Left cardiac atrium (tissue), 4 donors: Measurements from ENCODE around the gene MBLAC1. TPM values are rescaled to one million over a fixed set of nuclear protein-coding genes. Genes with fewer than 3 reads are reported as not detected.

Experiments
- ATAC-seq, 2 donors: fragments of 200-7000 bp; cut with Tn5 transposase; one replicate each; pipeline ENCODE4 v1.9.1; 2020; ENCODE audit warnings: mild to moderate bottlenecking in 2 of 2, moderate library complexity in 2 of 2
- DNase-seq: peaks from one replicate; pipeline ENCODE4 v3.0.0-alpha.2; 2020
- intact Hi-C, 2 donors: fragments of 100-400 bp; cut with DNase I; formaldehyde crosslinking; loops; one replicate each; pipeline versions ENCODE4 v1.14.1 to v1.15.1; 2022 to 2023
- total RNA-seq, 2 donors: library from RNA; stranded (reverse); fragmentation: NEBNext Ultra II Directional; extraction: Animal tissue kit (Norgen Biotek cat#: 25700); gene quantifications; one replicate each; pipeline ENCODE4 v1.2.1, GENCODE V29; 2021
- donor health status: DM: no; HTN: yes; CAD: no.
- donor health status: DM: no; HTN: yes; CAD: no; lungs with severe emphysema.
- donor health status: DM: yes; HTN: yes; CAD: no.
- donor health status: Dilated cardiomyopathy.

Gene MBLAC1
- total RNA-seq, 2 donors from 2014 or later: 2.7 TPM

GRCh38 chr7:100093925-100094486 lies 32.8 kb upstream of the MBLAC1 start:
- DNase-seq (no peak), ATAC-seq (peak in 1 of 2 donors; percentile 34)
- intact Hi-C loops: no loop called here

- DNase-seq (no peak), ATAC-seq (no peak)
- intact Hi-C loops: no loop called here
These were observed 31.5 kb upstream of the MBLAC1 start for GRCh38 chr7:100095289-100095688.

DNA sequence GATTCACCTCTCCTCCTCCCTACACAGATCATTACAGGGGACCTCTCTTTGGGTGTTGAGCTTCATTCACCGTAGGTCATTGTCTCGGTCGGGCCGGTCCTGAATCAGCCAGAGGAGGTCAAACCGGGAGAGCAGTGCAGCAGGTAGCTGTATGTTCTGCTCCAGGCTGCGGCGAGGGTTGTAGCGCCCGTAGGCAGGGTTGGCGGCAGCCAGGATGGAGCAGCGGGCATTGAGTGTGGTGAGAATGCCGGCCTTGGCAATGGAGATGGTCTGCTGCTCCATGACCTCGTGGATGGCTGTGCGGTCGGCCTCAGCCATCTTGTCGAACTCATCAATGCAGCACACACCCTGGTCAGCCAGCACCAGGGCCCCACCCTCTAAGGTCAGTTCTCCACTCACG lies 31.1 kb upstream of the MBLAC1 start:
- ATAC-seq: no peak
- intact Hi-C loops: no loop called here
- no peak for DNase-seq

DNA sequence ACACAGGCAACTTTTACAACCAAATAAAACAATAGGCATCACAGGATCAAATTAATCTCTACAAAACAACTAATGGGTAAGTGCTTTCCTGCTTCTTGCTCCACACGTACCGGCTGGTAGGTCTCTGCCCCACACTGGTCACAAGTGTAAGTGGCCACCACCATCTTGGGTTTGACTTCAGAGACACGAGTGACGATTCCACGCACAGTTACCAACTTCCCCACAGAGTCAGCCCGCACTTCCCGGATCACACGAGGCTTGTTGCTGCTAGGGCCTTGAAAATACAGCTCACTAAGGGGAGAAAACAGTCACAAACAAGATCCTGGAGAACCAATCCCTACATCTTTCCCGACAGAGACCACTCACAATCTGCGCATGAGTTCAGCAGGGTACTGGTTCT lies 27.9 kb upstream of the MBLAC1 start:
- no peak for ATAC-seq
- intact Hi-C loops: no loop called here
- no peak for DNase-seq

DNA sequence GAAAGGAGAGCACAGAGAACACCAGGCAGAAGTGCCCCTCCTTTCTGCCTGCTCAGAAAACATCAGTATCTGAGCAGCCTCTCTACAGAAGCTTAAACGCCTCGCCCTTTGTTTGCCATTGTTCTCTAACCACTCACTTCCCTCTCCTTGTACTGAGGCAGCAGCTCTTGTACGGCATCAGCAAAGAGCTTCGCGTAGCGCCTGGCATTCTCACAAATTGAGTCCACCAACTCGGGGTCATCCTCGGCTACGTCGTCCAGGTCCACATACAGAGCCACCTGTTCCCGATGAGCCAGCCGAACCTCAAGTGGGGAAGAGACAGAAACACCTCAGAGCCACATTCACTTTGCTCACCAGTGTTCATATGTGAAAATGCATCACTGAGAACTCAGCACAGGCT lies 27.3 kb upstream of the MBLAC1 start:
- DNase-seq (no peak), ATAC-seq (no peak)
- intact Hi-C loops: no loop called here

GRCh38 chr7:100100420-100101015 lies 26.2 kb upstream of the MBLAC1 start:
- peak; percentile 92 to 95 for ATAC-seq
- peak; percentile 94 for DNase-seq
- intact Hi-C loops: no loop called here

GRCh38 chr7:100101016-100101862 lies 25.5 kb upstream of the MBLAC1 start, which contains the start of the genes AP4M1 and MCM7:
AP4M1 (plus strand) TSS chr7:100101643; CDS start chr7:100101715, 72 bp downstream.
MCM7 (minus strand) TSS chr7:100101397; CDS start chr7:100101294, 103 bp downstream.
- intact Hi-C loops: no loop called here

GRCh38 chr7:100102950-100103840 lies 23.6 kb upstream of the MBLAC1 start:
- intact Hi-C loops: no loop called here
- ATAC-seq: no peak
- DNase-seq: no peak

More at GRCh38 chr7:100101016-100101862, 25.5 kb upstream of the MBLAC1 start, which contains the start of the genes AP4M1 and MCM7:
- DNase-seq: peak; percentile 99
- peak; percentile 96 to 97 for ATAC-seq

GRCh38 chr7:100105534-100105933 lies 21.2 kb upstream of the MBLAC1 start:
- DNase-seq (no peak), ATAC-seq (no peak)
- intact Hi-C loops: no loop called here

GRCh38 chr7:100106633-100107032 lies 20.1 kb upstream of the MBLAC1 start:
- ATAC-seq: no peak
- intact Hi-C loops: no loop called here
- no peak for DNase-seq

- ATAC-seq (no peak), DNase-seq (no peak)
- intact Hi-C loops: no loop called here
These were observed 19.5 kb upstream of the MBLAC1 start for GRCh38 chr7:100107125-100107737.

DNA sequence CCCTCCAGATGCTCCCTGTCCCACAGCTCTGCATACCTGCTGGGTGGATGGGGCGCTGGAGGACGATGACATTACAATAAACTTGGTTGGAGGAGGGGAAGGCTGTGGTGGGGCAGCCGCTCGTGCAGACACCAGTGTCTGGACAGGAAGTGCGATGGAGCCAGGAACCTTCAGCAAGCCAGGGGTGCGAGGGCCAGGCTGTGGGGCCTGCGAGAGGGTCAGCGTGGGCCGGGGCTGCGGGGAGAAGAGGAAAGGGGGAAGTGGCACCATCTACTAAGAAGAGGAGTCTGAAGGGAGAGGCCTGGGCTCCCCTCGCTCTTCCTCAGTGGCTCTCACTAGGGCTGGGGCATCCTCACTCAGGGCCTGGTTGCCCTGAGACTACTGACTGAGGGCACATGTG lies 18.9 kb upstream of the MBLAC1 start:
- no peak for DNase-seq
- intact Hi-C loops: no loop called here
- ATAC-seq: no peak

DNA sequence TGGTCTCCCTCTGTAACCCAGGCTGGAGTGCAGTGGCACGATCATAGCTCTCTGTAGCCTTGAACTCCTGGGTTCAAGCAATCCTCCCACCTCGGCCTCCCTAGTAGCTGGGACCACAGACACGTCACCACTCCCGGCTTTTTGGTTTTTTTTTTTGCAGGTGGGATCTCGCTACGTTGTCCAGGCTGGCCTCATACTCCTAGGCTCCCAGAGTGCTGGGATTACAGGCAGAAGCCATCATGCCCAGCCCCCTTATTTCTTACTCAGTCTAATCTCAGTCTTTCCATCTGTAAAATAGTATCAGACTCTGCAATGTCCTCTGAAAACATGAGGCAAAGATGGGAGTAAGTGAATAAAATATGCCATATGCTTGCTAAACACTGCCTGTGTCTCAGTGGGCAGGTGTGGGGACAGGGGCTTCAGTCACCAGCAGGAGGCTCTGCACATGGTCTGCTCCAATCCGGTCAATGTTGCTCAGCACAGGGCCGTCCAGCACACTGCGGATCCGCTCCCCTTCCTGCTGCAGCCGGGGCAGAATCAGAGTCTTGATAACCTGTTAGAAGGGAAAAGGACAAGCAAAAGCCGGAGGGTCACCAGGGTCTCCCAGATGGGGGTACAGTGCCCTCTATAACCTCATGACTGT lies 17.1 kb upstream of the MBLAC1 start:
- intact Hi-C loops: no loop called here
- DNase-seq: no peak
- ATAC-seq: no peak

- DNase-seq (no peak), ATAC-seq (no peak)
- intact Hi-C loops: no loop called here
These were observed 15.6 kb upstream of the MBLAC1 start for GRCh38 chr7:100111156-100111555.

- no peak for DNase-seq
- intact Hi-C loops: no loop called here
These were observed 14.9 kb upstream of the MBLAC1 start for GRCh38 chr7:100111914-100112313.

DNA sequence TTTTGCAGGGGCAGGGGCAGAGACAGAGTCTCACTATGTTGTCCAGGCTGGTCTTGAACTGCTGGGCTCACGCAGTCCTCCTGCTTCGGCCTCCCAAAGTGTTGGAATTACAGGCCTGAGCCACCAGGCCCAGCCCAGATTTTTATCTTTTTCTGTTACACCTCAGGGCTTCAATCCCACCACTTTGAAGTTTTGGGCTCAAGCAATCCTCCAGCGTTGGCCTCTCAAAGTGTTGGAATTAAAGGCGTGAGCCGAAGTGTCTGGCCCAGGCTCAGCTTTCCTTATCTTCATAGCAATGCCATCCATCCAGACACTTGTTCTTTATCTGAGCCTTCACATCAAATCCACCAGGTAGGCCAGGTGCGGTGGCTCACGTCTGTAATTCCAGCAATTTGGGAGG lies 11.7 kb upstream of the MBLAC1 start:
- intact Hi-C loops: no loop called here
- DNase-seq: no peak
- ATAC-seq: no peak

More at GRCh38 chr7:100111914-100112313, 14.9 kb upstream of the MBLAC1 start:
- no peak for ATAC-seq

GRCh38 chr7:100118388-100119071 lies 8.2 kb upstream of the MBLAC1 start:
- no peak for DNase-seq
- intact Hi-C loops: no loop called here

More at GRCh38 chr7:100118388-100119071, 8.2 kb upstream of the MBLAC1 start:
- ATAC-seq: no peak
